Lower leg skin (tissue), 3 donors: ENCODE data around the gene VPREB3.

Source experiments
- CTCF ChIP-seq, 3 donors: fragments of 450-650 bp; IDR thresholded peaks; one replicate each; pipeline ENCODE4 v1.5.1; 2016; ENCODE audit warnings: antibody characterized with exemption in 3 of 3, mild to moderate bottlenecking in 3 of 3, moderate library complexity in 2 of 3
- POLR2A ChIP-seq, 2 donors: fragments of 450-650 bp; IDR thresholded peaks; one replicate each; pipeline ENCODE4 v1.6.1; 2016 to 2017; ENCODE audit warnings: antibody characterized with exemption in 2 of 2, mild to moderate bottlenecking in 1 of 2, moderate library complexity in 1 of 2

- TF ChIP-seq CTCF (IDR thresholded peaks at IDR 0.05) (no peak), POLR2A (IDR thresholded peaks at IDR 0.05) (no peak)
Measured at GRCh38 chr22:23800297-23801237, 46.3 kb upstream of the VPREB3 start.
